HCT116 (cell line): ENCODE measurements around the gene ZNF592.

Experiments used
- RAD21 ChIP-seq: IDR thresholded peaks from 2 replicates; pipeline ENCODE4 v1.6.1; 2012; ENCODE audit warnings: low read depth, mild to moderate bottlenecking
- TF ChIP-seq, protein P1 (sequence below): IDR thresholded peaks from 2 replicates; pipeline ENCODE4 v1.6.1; 2012

DNA sequence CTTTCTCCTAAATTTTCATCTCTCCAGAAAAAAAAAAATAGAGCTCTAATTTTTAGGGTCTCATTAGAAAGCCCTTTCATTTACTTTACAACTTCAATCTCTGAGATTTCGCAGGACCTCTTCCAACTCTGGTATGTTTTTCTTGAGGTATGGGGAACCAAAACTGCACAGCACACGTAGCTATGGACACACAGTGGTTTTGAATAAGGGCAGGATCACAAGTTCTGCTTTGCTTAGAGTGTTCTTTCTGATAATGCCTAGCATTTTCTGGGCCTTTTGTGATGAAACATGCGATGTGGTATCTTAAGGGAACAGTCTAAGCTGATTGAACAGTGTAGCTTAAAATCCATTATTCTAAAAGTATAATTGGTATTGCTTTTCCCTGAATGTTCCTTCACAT is 25.3 kb downstream of the ZNF592 start:
- TF ChIP-seq, protein P1, sequence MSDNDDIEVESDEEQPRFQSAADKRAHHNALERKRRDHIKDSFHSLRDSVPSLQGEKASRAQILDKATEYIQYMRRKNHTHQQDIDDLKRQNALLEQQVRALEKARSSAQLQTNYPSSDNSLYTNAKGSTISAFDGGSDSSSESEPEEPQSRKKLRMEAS = no peak
- no peak for TF ChIP-seq RAD21
